Measurements from ENCODE around the gene PDK2.

Gene PDK2

GRCh38 chr17:50078430-50078829 is 16.7 kb upstream of the PDK2 start:
- H3K9me3 Mint-ChIP-seq: no peaks in the 10 kb centered on the region
- no peak overlapping the region for H3K4me3 Mint-ChIP-seq
- no peaks in the 10 kb centered on the region for H3K36me3 Mint-ChIP-seq (ENCODE audit: low read depth)
- H3K4me1 Mint-ChIP-seq (ENCODE audit: low read depth): no peaks in the 10 kb centered on the region
- no peak overlapping the region for H3K27ac Mint-ChIP-seq
- peaks cover 9% of the 10 kb centered on the region for H3K27me3 Mint-ChIP-seq
- intact Hi-C loops (cut with micrococcal nuclease): no loop called here

GRCh38 chr17:50079334-50080095 is 15.6 kb upstream of the PDK2 start:
- Mint-ChIP-seq H3K36me3 (ENCODE audit: low read depth) (no peaks in the 10 kb centered on the region), H3K4me3 (no peak overlapping the region), H3K9me3 (no peaks in the 10 kb centered on the region), H3K27ac (no peak overlapping the region), H3K4me1 (ENCODE audit: low read depth) (no peaks in the 10 kb centered on the region), H3K27me3 (peaks cover 7% of the 10 kb centered on the region)
- intact Hi-C loops (cut with micrococcal nuclease): no loop called here

- peaks cover 9% of the 10 kb centered on the region for H3K27me3 Mint-ChIP-seq
- H3K4me3 Mint-ChIP-seq: no peak overlapping the region
- intact Hi-C loops (cut with micrococcal nuclease): no loop called here
- H3K27ac Mint-ChIP-seq: no peak overlapping the region
- H3K4me1 Mint-ChIP-seq (ENCODE audit: low read depth): no peaks in the 10 kb centered on the region
- no peaks in the 10 kb centered on the region for H3K9me3 Mint-ChIP-seq
- no peaks in the 10 kb centered on the region for H3K36me3 Mint-ChIP-seq (ENCODE audit: low read depth)
These were observed 15.1 kb upstream of the PDK2 start for GRCh38 chr17:50080096-50080480.

- no peak overlapping the region for H3K27ac Mint-ChIP-seq
- peaks cover 7% of the 10 kb centered on the region for H3K27me3 Mint-ChIP-seq
- intact Hi-C loops (cut with micrococcal nuclease): no loop called here
- no peaks in the 10 kb centered on the region for H3K36me3 Mint-ChIP-seq (ENCODE audit: low read depth)
- H3K4me1 Mint-ChIP-seq (ENCODE audit: low read depth): no peaks in the 10 kb centered on the region
- no peak overlapping the region for H3K4me3 Mint-ChIP-seq
- H3K9me3 Mint-ChIP-seq: no peaks in the 10 kb centered on the region
These were observed 14.3 kb upstream of the PDK2 start for GRCh38 chr17:50080827-50081226.

GRCh38 chr17:50081757-50082156 is 13.4 kb upstream of the PDK2 start:
- H3K9me3 Mint-ChIP-seq: no peaks in the 10 kb centered on the region
- intact Hi-C loops (cut with micrococcal nuclease): no loop called here
- no peaks in the 10 kb centered on the region for H3K4me1 Mint-ChIP-seq (ENCODE audit: low read depth)
- H3K27me3 Mint-ChIP-seq: peaks cover 6% of the 10 kb centered on the region
- H3K4me3 Mint-ChIP-seq: no peak overlapping the region
- no peaks in the 10 kb centered on the region for H3K36me3 Mint-ChIP-seq (ENCODE audit: low read depth)
- H3K27ac Mint-ChIP-seq: no peak overlapping the region

GRCh38 chr17:50087246-50087911 is 7.8 kb upstream of the PDK2 start:
- Mint-ChIP-seq H3K4me3 (no peak overlapping the region), H3K27ac (no peak overlapping the region), H3K27me3 (peaks cover 8% of the 10 kb centered on the region), H3K36me3 (ENCODE audit: low read depth) (no peaks in the 10 kb centered on the region), H3K9me3 (no peaks in the 10 kb centered on the region), H3K4me1 (ENCODE audit: low read depth) (no peaks in the 10 kb centered on the region)
- intact Hi-C loops (cut with micrococcal nuclease): loop anchor here (1.0 kb wide), 1 partner anchor 60 kb away; no protein-coding TSS in a partner anchor

GRCh38 chr17:50087912-50088405 is 7.2 kb upstream of the PDK2 start:
- intact Hi-C loops (cut with micrococcal nuclease): loop anchor here (1.0 kb wide), 1 partner anchor 61 kb away; no protein-coding TSS in a partner anchor
- Mint-ChIP-seq H3K4me3 (no peak overlapping the region), H3K27me3 (peaks cover 8% of the 10 kb centered on the region), H3K36me3 (ENCODE audit: low read depth) (no peaks in the 10 kb centered on the region), H3K27ac (no peak overlapping the region), H3K9me3 (no peaks in the 10 kb centered on the region), H3K4me1 (ENCODE audit: low read depth) (no peaks in the 10 kb centered on the region)

GRCh38 chr17:50088952-50089825 is 6.0 kb upstream of the PDK2 start:
- no peak overlapping the region for H3K27ac Mint-ChIP-seq
- H3K27me3 Mint-ChIP-seq: peaks cover 13% of the 10 kb centered on the region
- no peaks in the 10 kb centered on the region for H3K9me3 Mint-ChIP-seq
- intact Hi-C loops (cut with micrococcal nuclease): no loop called here
- no peaks in the 10 kb centered on the region for H3K36me3 Mint-ChIP-seq (ENCODE audit: low read depth)
- no peak overlapping the region for H3K4me3 Mint-ChIP-seq
- H3K4me1 Mint-ChIP-seq (ENCODE audit: low read depth): peaks cover under 1% of the 10 kb centered on the region

- H3K27ac Mint-ChIP-seq: no peak overlapping the region
- H3K36me3 Mint-ChIP-seq (ENCODE audit: low read depth): peaks cover 5% of the 10 kb centered on the region
- H3K4me3 Mint-ChIP-seq: no peak overlapping the region
- intact Hi-C loops (cut with micrococcal nuclease): loop anchor here (10.0 kb wide), 2 partner anchors 65 to 205 kb away; partner anchors contain the start of gene PPP1R9B
- no peaks in the 10 kb centered on the region for H3K9me3 Mint-ChIP-seq
- H3K4me1 Mint-ChIP-seq (ENCODE audit: low read depth): peaks cover 10% of the 10 kb centered on the region
- H3K27me3 Mint-ChIP-seq: peaks cover 12% of the 10 kb centered on the region
These were observed 5.1 kb upstream of the PDK2 start for GRCh38 chr17:50090071-50090470.

- Mint-ChIP-seq H3K36me3 (ENCODE audit: low read depth) (peaks cover 13% of the 10 kb centered on the region), H3K27me3 (peaks cover 12% of the 10 kb centered on the region), H3K9me3 (no peaks in the 10 kb centered on the region), H3K4me3 (no peak overlapping the region), H3K27ac (no peak overlapping the region), H3K4me1 (ENCODE audit: low read depth) (peaks cover 21% of the 10 kb centered on the region)
- intact Hi-C loops (cut with micrococcal nuclease): loop anchor here (10.0 kb wide), 2 partner anchors 64 to 204 kb away; partner anchors contain the start of gene PPP1R9B
These were observed 3.9 kb upstream of the PDK2 start for GRCh38 chr17:50090971-50091917.

GRCh38 chr17:50091918-50092285 is 3.2 kb upstream of the PDK2 start:
- H3K36me3 Mint-ChIP-seq (ENCODE audit: low read depth): peaks cover 13% of the 10 kb centered on the region
- H3K27me3 Mint-ChIP-seq: peaks cover 12% of the 10 kb centered on the region
- H3K27ac Mint-ChIP-seq: no peak overlapping the region
- H3K4me1 Mint-ChIP-seq (ENCODE audit: low read depth): peaks cover 28% of the 10 kb centered on the region
- H3K9me3 Mint-ChIP-seq: no peaks in the 10 kb centered on the region
- H3K4me3 Mint-ChIP-seq: no peak overlapping the region
- intact Hi-C loops (cut with micrococcal nuclease): loop anchor here (10.0 kb wide), 2 partner anchors 63 to 203 kb away; partner anchors contain the start of gene PPP1R9B

- Mint-ChIP-seq H3K4me1 (ENCODE audit: low read depth) (peaks cover 37% of the 10 kb centered on the region), H3K36me3 (ENCODE audit: low read depth) (peaks cover 18% of the 10 kb centered on the region), H3K27ac (no peak overlapping the region), H3K27me3 (peaks cover 12% of the 10 kb centered on the region), H3K4me3 (no peak overlapping the region), H3K9me3 (no peaks in the 10 kb centered on the region)
- intact Hi-C loops (cut with micrococcal nuclease): loop anchor here (10.0 kb wide), 2 partner anchors 62 to 202 kb away; partner anchors contain the start of gene PPP1R9B
These were observed 1.9 kb upstream of the PDK2 start for GRCh38 chr17:50093246-50093645.

GRCh38 chr17:50093807-50094206 is 1.3 kb upstream of the PDK2 start:
- Mint-ChIP-seq H3K27me3 (peaks cover 10% of the 10 kb centered on the region), H3K36me3 (ENCODE audit: low read depth) (peaks cover 23% of the 10 kb centered on the region), H3K27ac (no peak overlapping the region), H3K4me3 (no peak overlapping the region), H3K4me1 (ENCODE audit: low read depth) (peaks cover 41% of the 10 kb centered on the region), H3K9me3 (no peaks in the 10 kb centered on the region)
- intact Hi-C loops (cut with micrococcal nuclease): loop anchor here (10.0 kb wide), 2 partner anchors 61 to 201 kb away; partner anchors contain the start of gene PPP1R9B

Data from dendritic cell treated with granulocyte-macrophage colony-stimulating factor and Interleukin-4, amounts not matched to agents 40 ng/mL and 50 ng/mL, for 4 days (primary cell).